T47D (cell line): ENCODE measurements around the gene HSD17B12.

Experiments used
- DNase-seq, 2 experiments: peaks; one replicate each; pipeline versions ENCODE4 v3.0.0 to v3.0.0-alpha.2; 2011 to 2012; ENCODE audit warnings: low read depth in 1 of 2, low spot score in 1 of 2
- JUND ChIP-seq: IDR thresholded peaks from 2 replicates; pipeline ENCODE4 v1.6.1; 2012; ENCODE audit warnings: low read depth
- in situ Hi-C: cut with HindIII; loops from 2 replicates; pipeline ENCODE4 v1.10.0; 2016; ENCODE audit warnings: low sequenced_read_pairs, low pct_unique_long_range_greater_than_20kb

The HSD17B12 gene

GRCh38 chr11:43905813-43906241, 225.3 kb downstream of the HSD17B12 start:
- no peak for TF ChIP-seq JUND
- DNase-seq, result no peak
- in situ Hi-C loops, result no loop called here
